Measurements from ENCODE around the gene WRAP53.

Gene WRAP53

DNA sequence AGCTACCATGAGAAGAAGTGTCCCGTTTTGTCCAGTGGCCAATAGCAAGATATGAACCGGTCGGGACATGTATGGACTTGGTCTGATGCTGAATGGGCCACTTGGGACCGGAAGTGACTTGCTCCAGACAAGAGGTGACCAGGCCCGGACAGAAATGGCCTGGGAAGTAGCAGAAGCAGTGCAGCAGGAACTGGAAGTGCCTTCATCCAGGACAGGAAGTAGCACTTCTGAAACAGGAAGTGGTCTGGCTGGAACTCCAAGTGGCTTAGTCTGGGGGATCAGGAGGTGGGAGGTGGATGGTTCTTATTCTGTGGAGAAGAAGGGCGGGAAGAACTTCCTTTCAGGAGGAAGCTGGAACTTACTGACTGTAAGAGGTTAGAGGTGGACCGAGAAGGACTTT is 22.0 kb downstream of the WRAP53 start:
- DNase-seq: no peak

DNA sequence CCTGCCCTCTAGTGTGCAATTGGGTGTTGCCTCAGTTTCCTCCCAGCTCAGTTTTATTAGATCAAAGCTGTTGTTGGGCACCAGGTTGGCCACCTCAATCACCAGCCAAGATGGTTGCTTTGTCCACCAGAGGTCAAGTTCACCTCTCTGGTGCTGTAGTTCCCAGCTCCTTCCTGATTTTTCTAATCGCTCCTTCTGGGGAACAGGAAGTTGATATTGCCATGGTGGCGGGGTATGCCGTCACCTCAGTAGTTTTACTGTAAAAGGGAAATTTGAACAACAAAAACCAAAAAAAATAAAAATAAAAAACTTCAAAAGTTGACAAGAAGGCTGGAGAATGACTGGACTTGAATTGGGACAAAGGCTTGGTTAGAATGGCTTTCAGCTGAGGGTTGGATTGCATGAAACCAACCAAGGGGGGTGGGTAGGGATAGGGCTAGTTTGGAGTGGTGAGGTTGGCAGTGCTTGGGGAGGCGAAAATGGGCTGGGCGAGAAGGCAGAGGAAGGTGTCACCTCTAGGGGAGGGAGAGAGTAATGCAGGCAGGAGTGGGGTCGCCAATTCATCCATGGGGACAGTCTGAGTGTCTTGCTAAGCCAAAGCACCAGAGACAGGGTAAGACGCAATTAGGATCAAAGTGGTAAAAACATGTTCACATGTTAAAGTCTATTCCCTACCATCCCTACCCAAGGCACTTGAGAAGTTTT is 22.9 kb downstream of the WRAP53 start:
- no peak for DNase-seq

DNA sequence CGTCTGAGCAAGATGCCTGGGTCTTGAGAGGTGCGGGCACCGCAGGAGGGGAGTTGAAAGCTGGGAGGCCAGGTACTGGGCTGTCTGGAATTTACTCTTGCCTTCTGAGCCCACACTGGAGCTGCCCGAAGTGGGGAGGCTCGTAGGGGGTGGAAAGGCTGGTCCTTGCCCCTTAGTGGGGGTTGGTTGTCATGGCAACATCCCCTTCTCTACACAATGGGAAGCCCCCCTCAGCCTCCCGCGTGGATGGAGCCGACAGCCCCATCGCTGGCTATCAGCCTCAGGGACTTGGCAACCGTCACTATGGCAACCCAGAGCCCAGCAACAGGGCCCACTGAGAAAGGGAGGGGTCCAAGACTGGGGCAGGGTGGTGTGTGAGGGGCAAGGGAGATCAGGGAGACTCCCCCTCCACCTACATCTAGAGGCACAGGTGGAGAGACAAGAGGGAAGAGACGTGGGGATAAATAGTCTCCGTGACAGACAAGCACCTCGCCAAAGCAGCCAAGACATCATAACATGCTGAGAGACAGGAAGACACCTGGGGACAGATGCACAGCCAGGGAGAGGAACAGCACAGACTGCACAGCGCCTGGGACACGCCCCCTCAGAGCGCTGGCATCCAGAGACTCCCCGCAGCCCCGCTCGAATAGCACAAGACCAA is 24.0 kb downstream of the WRAP53 start:
- no peak for DNase-seq

DNA sequence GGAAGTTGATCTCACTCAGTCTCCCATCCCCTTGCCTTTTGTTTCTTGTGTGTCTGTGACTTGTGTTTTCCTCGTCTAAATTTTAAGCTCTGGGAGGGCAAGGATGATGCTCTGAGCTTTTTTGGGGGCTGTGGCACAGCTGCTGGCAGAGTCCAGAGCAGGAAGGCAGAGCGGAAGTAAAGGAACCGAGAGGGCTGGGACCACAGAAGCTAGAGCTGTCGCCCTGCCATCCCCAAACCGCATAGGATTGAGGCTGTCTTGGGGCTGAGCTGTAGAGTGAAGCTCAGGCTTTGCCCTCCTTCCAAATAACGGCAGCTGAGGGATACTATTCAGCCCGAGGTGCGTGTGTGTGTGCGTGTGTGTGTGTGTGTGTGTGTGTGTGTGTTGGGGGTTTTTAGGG is 25.5 kb downstream of the WRAP53 start:
- DNase-seq: no peak

DNA sequence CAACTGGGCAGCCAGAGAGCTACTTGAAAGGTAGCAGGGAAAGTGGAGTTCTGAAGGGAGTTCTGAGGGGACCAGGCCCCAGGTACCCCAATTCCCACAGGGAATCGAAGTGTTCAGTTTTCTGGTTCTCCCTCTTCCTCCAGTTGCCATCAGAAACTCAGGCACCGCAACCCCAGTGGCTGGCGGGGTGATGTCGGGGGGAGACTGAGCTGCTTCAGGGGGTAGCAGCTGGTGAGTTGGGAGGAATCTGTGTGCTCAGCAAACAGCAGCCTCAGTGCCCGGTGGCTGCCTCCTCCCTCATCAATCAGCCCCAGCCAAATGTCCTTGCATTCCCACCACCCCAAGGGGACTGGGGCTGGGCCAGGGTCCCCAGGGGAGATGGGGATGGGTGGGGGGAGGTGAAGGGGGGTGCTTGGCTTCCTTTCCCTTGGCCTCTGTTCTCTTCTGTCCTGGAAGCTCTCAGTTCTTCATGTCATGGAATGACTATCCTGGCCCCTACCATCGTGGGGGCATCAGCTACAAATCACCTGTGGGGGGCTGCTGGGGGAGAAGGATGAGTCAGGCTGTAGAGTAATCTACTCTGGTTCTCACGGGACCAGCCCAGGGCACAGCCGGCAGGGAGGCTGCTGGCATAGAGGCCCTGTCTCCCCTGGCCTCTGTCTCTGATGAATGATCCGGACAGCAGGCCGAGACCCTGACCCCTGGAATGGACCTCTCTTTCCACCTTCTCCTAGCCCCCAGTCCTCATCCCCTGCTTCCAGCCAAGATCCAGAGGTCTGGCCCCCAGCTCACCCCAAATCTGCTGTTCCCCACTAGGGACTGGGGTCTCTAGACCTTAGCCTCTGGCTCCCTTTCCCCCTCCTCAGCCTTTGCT is 26.7 kb downstream of the WRAP53 start:
- DNase-seq: no peak

DNA sequence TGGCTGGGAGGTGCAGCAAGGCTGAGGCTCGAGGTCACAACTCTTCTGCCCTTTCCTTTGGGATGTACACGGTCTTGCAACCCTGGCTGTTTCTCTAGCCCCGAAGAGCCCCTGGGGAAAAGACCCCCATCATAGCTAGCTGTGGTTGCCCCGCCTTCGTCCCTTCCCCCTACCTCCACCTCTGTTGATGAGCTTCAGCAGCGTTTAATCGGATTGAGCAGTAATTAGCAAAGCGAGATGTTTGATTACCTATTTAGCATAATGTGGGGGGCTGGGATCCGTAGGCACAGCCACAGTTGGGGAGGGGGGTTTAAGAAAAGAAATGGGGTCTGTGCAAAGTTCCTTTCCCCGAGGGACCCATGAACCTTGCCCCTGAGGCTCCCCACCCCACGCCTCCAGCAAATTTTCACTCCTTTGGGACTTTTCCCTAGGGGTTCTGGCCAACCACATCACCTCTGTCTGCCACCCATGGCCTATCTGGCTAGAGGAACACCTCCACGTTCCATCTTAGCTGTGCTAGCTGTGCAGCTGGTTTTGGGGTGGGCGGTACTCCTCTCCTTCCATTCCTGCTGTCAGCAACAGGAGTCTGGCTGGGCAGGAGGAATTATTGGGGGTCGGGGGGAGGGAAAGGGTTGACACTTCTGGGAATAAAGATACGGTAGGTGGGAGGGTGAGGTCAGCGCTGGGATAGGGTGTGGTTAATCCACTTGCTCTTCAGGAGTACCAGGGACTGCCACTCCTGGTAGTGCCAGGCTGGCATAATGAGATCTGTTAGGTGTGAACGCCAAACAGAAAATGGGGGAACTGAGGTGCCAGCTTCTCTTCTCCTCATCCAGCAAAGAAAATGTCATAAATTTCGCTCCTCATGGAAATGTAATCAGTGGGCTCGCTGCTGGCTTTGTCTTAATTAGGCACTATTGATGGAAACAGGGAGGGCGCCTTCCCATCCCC is 27.9 kb downstream of the WRAP53 start:
- DNase-seq: no peak

DNA sequence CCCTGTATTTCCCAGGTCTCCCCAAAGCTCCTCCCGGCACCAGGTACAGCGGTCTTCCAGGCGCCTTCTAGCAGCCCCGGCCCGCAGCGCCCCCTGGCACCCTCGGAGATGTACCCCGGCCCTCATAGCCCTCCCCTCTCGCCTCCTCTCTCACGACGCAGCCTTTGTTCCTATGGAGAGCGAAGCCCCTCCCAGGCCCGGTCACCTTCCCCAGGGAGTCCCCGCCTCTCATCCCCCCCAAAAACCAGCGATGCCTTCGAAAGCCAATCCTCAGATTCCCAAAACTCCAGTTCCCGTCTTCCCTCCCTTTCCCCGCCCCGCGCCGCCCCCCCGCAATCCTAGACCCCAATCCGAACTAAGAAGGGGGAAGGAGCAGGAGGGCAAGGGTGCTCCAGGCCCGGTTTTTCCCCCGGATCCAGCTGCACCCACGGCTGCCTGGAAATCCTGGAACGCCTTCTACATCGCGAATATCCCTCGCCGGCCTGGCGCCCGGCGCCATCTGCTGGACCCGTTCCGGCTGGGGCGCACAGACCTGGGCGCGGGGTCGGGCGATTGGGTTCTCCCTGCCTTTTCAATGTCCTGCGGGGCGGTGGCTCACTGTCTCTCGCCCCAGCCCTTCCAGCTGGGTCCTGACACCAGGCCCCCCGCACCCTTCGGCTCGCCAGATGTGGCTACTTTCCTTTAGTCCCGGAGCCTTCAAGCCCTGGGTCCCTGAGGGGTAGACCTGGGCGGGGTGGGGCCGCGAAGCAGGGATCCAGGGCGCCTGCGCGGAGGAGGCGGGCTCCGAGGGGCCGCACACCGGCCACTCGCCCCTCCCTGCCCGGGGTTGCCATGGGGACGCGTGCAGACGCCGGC is 28.9 kb downstream of the WRAP53 start, which contains the start of gene DNAH2:
TSS of gene DNAH2 (plus strand) at position 844 of the 855 bp plus-strand sequence. CDS start 1,991 bp downstream, outside the sequence.
- DNase-seq: peak; percentile 35

DNA sequence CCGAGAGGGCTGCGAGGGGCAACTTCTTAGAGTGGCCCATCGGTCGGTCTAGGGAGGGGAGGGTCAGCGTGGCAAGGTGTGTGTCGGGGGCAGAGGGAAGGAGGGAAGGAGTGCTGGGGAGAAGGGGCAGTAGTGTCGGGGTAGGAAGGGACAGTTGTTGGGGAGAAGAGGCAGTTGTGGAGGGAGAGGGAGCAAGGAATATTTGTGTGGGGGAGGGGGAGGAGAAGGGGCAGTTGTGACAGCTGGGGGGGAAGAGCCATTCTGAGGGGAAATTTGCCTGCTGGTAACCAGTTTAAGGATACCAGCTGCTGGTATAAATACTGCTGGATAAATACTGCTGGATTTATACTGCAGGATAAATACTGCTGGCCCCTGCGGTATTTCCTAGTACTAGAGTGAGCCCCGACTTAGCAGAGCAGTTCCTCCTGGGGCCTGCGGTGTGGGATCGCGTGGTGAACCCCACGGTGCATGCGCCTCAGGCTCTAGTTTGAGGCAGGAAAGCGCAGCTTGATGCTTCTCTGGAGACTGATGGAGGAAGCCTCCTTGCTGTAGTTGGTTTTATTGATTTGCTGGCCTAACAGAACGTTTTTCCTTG is 29.6 kb downstream of the WRAP53 start:
- no peak for DNase-seq

DNA sequence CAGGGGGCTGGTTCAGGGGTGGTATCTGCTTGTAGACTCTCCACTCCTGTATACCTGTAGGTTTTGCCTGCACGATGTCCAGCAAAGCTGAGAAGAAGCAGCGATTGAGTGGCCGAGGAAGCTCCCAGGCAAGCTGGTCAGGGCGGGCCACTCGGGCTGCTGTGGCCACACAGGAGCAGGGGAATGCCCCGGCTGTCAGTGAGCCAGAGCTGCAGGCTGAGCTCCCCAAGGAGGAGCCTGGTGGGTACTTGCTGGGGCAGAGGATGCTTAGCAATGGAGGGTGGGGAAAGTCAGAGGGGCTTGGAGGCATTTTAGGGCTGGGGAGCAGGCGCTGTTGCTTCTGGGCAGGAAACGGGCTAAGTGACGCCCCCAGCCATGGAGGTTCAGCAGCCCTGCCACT is 31.4 kb downstream of the WRAP53 start:
- DNase-seq: no peak

DNA sequence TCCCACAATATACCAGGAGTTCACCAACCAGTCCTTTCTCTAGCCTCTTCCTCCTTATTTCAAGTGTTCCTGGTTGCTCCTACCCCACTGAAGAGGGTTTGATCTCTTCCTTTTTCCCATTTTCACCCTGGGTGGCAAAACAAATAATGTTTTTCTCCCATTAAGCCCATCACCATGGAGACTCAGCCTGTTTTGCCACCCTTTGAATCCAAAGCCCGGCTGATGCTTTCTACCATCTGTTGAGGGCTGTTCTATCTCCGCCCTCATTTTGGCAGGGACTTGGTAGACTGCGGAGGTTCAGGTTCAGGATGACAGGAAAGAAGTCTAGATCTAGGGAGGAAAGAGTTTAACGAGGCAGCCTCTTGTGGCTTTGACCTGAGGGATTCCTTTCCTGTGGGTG is 31.8 kb downstream of the WRAP53 start:
- no peak for DNase-seq

DNA sequence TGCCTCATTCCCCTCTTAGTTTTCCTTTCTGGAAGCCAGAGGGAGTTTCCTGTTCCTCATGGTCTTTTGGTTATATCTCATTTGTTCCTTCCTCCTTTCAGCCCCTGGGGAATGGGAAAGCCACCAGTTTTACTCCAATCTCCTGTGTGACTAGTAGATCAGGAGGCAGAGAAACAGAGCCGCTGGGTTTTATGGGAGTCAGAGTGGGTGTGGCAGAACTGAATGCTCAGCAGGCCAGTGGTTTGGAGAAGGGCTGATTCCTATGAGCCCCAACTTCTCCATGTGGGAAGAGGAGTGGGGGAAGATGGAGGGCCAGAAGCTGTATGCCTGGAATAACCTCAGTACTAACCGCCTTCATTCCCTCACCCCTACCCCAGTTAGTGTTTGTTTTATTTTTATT is 33.3 kb downstream of the WRAP53 start:
- no peak for DNase-seq

DNA sequence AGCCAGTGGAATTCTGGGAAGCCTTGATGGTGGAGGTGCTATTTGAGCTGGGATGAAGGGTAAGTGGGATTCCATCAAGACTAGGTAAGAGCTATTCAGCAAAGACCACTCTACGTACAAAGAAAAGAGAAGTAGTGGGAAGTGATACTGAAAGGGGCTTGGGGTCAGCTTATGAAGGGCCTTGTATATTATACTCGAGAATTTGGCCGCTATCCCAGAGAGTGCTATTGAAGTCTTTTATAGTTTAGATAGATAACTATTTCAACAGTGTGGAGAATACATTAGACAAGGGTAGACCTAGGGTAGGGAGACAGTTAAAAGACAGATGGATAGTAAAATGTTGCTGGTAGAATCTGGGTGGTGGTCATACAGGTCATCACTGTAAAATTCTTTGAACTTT is 39.6 kb downstream of the WRAP53 start:
- DNase-seq: no peak

DNA sequence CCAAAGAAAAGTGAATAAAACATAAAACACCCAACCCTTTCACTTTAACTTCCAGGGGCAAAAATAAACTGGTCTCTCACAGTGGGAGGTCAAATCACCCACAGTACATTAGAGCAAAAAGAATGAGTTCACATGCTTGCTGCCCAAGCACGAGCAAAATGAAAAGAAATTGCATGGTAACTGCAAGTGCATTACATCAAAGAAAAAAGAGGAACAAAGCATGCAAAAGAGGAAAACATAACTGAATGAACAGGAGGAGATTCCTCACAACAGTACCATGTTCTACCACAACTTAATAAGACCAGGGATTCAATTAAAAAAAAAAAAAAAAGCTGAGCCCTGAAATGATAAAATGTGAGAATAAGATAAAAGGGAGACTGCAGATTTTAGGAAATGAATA is 41.5 kb downstream of the WRAP53 start:
- DNase-seq: no peak

DNA sequence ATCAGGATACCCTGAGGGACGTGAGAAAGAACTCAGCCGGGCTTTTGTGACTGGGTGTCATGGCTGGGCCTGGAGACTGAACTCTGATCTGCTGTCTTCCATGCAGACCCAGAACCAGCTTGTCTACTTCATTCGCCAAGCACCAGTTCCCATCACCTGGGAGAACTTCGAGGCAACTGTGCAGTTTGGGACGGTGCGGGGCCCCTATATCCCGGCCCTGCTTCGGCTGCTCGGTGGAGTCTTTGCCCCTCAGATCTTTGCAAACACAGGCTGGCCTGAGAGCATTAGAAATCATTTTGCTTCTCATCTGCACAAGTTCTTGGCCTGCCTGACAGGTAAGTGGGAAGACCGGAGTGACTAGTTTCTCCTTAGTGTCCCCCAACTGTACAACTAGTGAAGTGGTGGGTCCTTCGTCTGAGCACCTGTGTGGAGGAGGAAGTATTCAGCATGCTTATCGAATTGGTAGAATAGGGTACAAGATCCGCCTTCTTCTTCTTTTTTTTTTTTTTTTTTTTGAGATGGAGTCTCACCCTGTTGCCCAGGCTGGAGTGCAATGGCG is 44.8 kb downstream of the WRAP53 start:
- DNase-seq: no peak

DNA sequence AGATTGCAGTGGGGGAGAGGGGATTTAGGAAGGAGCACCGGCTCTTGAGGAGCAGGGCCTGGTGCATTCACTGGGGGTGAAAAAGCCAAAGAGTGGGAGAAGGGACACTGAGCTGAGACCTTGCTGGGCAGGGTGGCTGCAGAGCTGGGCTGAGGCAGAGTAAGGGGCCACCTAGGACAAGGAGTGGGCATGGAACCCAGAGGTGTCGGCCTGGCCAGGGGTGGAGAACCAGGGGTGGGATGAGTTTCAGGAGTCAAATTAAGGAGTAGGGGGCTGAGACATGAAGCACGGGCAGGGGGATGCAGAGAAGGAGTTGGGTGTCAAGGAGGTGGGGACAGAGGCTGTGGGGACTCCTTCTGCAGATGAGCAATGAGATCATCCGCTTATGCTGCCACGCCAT is 49.3 kb downstream of the WRAP53 start:
- DNase-seq: no peak

DNA sequence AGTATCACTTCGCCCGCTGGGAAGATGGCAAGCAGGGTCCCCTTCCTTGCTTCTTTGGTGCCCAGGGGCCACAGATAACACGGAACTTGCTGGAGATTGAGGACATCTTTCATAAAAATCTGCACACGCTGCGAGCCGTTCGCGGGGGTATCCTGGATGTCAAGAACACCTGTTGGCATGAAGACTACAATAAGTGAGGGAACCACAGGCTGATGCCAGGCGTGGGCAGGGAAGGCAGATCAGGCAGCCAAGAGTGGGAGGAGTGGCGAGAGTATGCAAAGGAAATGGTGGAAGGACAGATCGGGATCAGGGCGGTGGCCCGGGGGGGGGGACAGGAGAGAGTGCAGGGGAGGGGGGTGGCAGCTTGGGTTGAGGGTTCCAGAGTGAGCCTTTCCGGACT is 51.5 kb downstream of the WRAP53 start:
- no peak for DNase-seq

DNA sequence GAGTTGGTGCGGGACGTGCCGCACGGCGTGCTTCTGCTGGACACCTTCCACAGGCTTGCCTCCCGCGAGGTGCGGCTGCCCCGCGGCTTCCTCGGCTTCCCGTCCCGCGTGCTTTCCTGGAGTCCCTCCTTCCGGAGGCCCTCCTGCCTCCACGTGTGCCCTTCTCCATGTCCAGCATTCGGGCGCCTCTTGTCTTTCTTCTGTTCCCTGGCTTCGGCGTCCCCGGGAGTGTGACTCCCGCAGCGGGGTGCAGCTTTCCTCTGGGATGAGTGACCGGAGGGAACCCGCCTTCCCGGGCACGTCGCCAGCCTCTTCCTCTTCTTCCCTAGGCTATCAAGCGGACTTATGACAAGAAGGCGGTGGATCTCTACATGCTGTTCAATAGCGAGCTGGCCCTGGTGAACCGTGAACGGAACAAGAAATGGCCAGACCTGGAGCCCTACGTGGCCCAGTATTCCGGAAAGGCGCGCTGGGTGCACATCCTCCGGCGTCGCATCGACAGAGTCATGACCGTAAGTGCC is 52.3 kb downstream of the WRAP53 start:
- no peak for DNase-seq

DNA sequence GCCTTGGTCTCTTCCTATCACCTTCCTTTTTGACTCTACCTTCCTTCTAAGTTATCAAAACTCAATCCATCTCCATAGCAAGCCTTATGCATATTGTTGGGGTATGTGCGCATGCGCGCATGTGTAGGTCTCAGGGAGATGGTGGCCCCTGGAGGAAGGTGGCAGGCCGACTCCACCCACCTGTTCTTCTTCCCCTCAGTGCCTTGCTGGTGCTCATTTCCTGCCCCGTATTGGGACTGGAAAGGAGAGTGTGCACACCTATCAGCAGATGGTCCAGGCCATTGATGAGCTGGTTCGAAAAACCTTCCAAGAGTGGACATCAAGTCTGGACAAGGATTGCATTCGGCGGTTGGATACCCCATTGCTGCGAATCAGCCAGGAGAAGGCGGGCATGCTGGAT is 54.5 kb downstream of the WRAP53 start:
- DNase-seq: no peak

DNA sequence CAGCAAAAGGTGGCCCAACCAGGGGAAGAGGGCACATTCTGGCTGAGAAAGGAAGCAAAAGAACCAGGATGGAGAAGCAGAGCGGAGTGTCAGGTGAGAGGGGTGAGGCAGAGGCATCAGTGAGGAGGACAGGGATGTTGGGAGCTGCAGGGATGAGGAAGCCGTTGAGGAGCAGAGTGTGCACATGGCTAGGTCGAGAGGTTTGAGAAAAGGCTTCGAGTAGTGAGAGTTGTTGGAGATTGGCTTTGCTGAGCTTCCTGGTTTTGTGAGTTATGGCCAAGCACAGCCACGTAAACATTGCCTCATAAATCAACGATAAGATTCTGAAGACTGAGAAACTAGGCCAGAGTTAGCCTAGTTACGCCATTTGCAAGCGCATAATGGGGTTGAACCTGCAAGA is 56.1 kb downstream of the WRAP53 start:
- no peak for DNase-seq

DNA sequence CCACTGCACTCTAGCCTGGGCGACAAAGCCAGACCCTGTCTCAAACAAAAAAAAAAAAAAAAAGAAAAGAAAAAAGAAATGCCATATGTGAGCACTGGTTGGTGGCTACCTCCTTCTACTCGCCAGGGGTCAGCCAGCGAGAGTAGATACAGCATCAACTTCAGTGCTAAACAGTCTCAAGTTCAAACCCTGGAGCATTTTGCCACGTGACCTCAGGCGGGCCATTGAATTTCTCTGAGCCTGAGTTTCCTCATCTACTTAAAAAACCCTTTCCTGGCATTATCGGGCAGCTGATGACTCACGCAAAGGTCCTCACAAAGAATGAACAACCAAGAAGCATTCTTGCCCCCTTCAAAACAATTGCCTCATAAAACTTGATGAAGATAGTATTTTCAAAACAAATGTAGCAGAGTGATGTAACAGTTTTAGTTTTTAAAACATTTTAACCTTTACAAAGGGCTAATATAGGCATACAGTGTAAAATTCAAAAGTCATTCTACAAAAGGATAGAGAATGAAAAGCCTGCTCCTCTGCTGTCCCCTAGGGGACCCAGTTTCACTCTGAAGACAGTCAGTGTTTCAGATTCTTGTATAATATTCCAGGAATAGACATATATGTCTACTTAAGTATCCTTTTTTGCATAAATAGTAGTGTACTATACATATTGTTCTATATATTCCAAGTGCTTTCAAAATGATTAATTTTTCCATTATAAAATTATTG is 57.6 kb downstream of the WRAP53 start:
- DNase-seq: no peak
